Measurements from ENCODE around the gene SUPT20H.

- no peak for TF ChIP-seq CTCF (IDR thresholded peaks at IDR 0.05; ENCODE audit: low read length)
- TF ChIP-seq EZH2 (IDR thresholded peaks at IDR 0.05; ENCODE audit: borderline replicate concordance, low read length) = no peak
These were observed 41.2 kb upstream of the SUPT20H start for GRCh38 chr13:37100731-37101130.

Measured in OCI-LY1 (cell line).